CD8-positive, alpha-beta memory T cell (primary cell): ENCODE measurements around the gene LRRC2. TPM values are rescaled to one million over a fixed set of nuclear protein-coding genes. Genes with fewer than 3 reads are reported as not detected.
"Not testable (repeated sequence)": the region's sequence is repeated elsewhere in the genome, so short reads cannot be mapped to it uniquely, and the experiment has no call there.

Source experiments
- CTCF ChIA-PET: fragments of 350-600 bp; sonication (Branson Sonifier 250); formaldehyde crosslinking; loops from one replicate; lab custom pipeline; 2021; ENCODE audit warnings: antibody characterized with exemption; lab: Charles Lee
- POLR2A ChIA-PET: fragments of 350-600 bp; sonication (Branson Sonifier 250); formaldehyde crosslinking; loops from one replicate; lab custom pipeline; 2021; ENCODE audit warnings: antibody characterized with exemption; lab: Charles Lee
- DNase-seq, 5 donors: peaks; one replicate each; pipeline versions ENCODE4 v3.0.0 to v3.0.0-alpha.2; 2020 to 2022; ENCODE audit warnings: mixed read lengths in 1 of 5
- H3K27ac ChIP-seq: one replicate; pipeline ENCODE4 v1.7.0; 2013; ENCODE audit warnings: low read depth, mild to moderate bottlenecking, low read length, moderate library complexity
- H3K27me3 ChIP-seq: 2 replicates; pipeline ENCODE4 v1.7.0; 2013; ENCODE audit warnings: low read length, mild to moderate bottlenecking; ENCODE audit not compliant: insufficient read depth, poor library complexity, severe bottlenecking
- H3K36me3 ChIP-seq: 2 replicates; pipeline ENCODE4 v1.7.0; 2013; ENCODE audit warnings: mild to moderate bottlenecking, low read length, moderate library complexity; ENCODE audit not compliant: insufficient read depth
- H3K4me1 ChIP-seq: 2 replicates; pipeline ENCODE4 v1.7.0; 2013; ENCODE audit warnings: mild to moderate bottlenecking, low read length, moderate library complexity; ENCODE audit not compliant: insufficient read depth
- H3K4me3 ChIP-seq: 2 replicates; pipeline ENCODE4 v1.7.0; 2013; ENCODE audit warnings: mild to moderate bottlenecking, low read length
- H3K9me3 ChIP-seq: 2 replicates; pipeline ENCODE4 v1.7.0; 2013; ENCODE audit warnings: mild to moderate bottlenecking, low read length
- H3K27ac Mint-ChIP-seq, 8 donors: one replicate each; pipeline ENCODE4 v1.8.0; 2020 to 2021; ENCODE audit warnings: mixed read lengths in 8 of 8, mild to moderate bottlenecking in 6 of 8, inconsistent platforms in 3 of 8, moderate library complexity in 3 of 8
- H3K27me3 Mint-ChIP-seq, 2 donors: one replicate each; pipeline ENCODE4 v1.8.0; 2020 to 2021; ENCODE audit warnings: mixed read lengths in 2 of 2, mild to moderate bottlenecking in 1 of 2, moderate library complexity in 1 of 2
- H3K36me3 Mint-ChIP-seq, 3 donors: one replicate each; pipeline ENCODE4 v1.8.0; 2020 to 2021; ENCODE audit warnings: mixed read lengths in 3 of 3, inconsistent platforms in 1 of 3, mild to moderate bottlenecking in 1 of 3
- H3K4me1 Mint-ChIP-seq, 3 donors: one replicate each; pipeline ENCODE4 v1.8.0; 2020 to 2021; ENCODE audit warnings: mixed read lengths in 3 of 3, inconsistent platforms in 1 of 3, mild to moderate bottlenecking in 1 of 3
- H3K4me3 Mint-ChIP-seq, 7 donors: one replicate each; pipeline ENCODE4 v1.8.0; 2020 to 2021; ENCODE audit warnings: mixed read lengths in 7 of 7, mild to moderate bottlenecking in 6 of 7, moderate library complexity in 4 of 7, inconsistent platforms in 2 of 7
- H3K9me3 Mint-ChIP-seq, 5 donors: one replicate each; pipeline ENCODE4 v1.8.0; 2020 to 2022; ENCODE audit warnings: mixed read lengths in 5 of 5, mild to moderate bottlenecking in 3 of 5, moderate library complexity in 2 of 5, inconsistent platforms in 1 of 5
- polyA plus RNA-seq: library from polyadenylated mRNA; unstranded; fragments of 300-500 nt; fragmentation: Illumina TruSeq; gene quantifications from one replicate; pipeline ENCODE4 v1.2.3, GENCODE V29; 2021
- total RNA-seq, 2 experiments: library from RNA; stranded (reverse); gene quantifications; one replicate each; pipeline ENCODE4 v1.2.3, GENCODE V29; 2021

The LRRC2 gene
- total and polyA plus RNA-seq, 3 experiments from 2014 or later = 0.04 TPM; not detected in 1

GRCh38 chr3:46535746-46536145 lies 30.4 kb downstream of the LRRC2 start:
- H3K4me3 ChIP-seq = no peak overlapping the region
- no peak for DNase-seq
- Mint-ChIP-seq H3K36me3 (peaks cover 0 to 2% (median 0%) of the 10 kb centered on the region in 3 donors), H3K9me3 (peaks cover 0 to 2% (median 2%) of the 10 kb centered on the region in 5 donors), H3K27ac (peak overlapping the region in 1 of 8 donors; percentile 65), H3K27me3 (peaks cover 0 to 4% of the 10 kb centered on the region in 2 donors), H3K4me3 (no peak overlapping the region), H3K4me1 (peaks cover 39 to 63% (median 60%) of the 10 kb centered on the region in 3 donors)
- H3K27me3 ChIP-seq = no peaks in the 10 kb centered on the region
- no peaks in the 10 kb centered on the region for H3K9me3 ChIP-seq
- CTCF ChIA-PET = interaction anchor here (1.1 to 4.9 kb wide), 2 partner anchors 23 to 46 kb away, joined by 4 to 69 read pairs; no protein-coding TSS in a partner anchor
- POLR2A ChIA-PET = no interaction called here
- no peak overlapping the region for H3K27ac ChIP-seq
- no peaks in the 10 kb centered on the region for H3K36me3 ChIP-seq
- peaks cover 36% of the 10 kb centered on the region for H3K4me1 ChIP-seq

- Mint-ChIP-seq H3K4me3 (no peak overlapping the region), H3K27ac (peak overlapping the region in 2 of 8 donors; percentile 21 to 52), H3K27me3 (peaks cover 0 to 4% of the 10 kb centered on the region in 2 donors), H3K9me3 (peaks cover 0 to 2% (median 2%) of the 10 kb centered on the region in 5 donors), H3K4me1 (peaks cover 18 to 38% (median 34%) of the 10 kb centered on the region in 3 donors), H3K36me3 (peaks cover 0 to 2% (median 0%) of the 10 kb centered on the region in 3 donors)
- Histone ChIP-seq H3K27me3 (no peaks in the 10 kb centered on the region), H3K4me1 (peaks cover 9% of the 10 kb centered on the region), H3K4me3 (no peak overlapping the region), H3K27ac (no peak overlapping the region), H3K9me3 (no peaks in the 10 kb centered on the region), H3K36me3 (no peaks in the 10 kb centered on the region)
- CTCF ChIA-PET = no interaction called here
- POLR2A ChIA-PET = interaction anchor here (0.6 kb wide), 1 partner anchor 9 kb away, joined by 5 read pairs; no protein-coding TSS in a partner anchor
- DNase-seq = no peak
These were observed 33.0 kb downstream of the LRRC2 start for GRCh38 chr3:46533091-46533490.

- no peaks in the 10 kb centered on the region for H3K27me3 Mint-ChIP-seq
- CTCF ChIA-PET = no interaction called here
- DNase-seq = no peak
- Histone ChIP-seq H3K36me3 (no peaks in the 10 kb centered on the region), H3K27ac (no peak overlapping the region), H3K27me3 (no peaks in the 10 kb centered on the region), H3K9me3 (no peaks in the 10 kb centered on the region), H3K4me1 (no peaks in the 10 kb centered on the region), H3K4me3 (no peak overlapping the region)
- POLR2A ChIA-PET = interaction anchor here (1.9 kb wide), 1 partner anchor 11 kb away, joined by 7 read pairs; no protein-coding TSS in a partner anchor
- no peaks in the 10 kb centered on the region for H3K36me3 Mint-ChIP-seq
- H3K4me1 Mint-ChIP-seq = no peaks in the 10 kb centered on the region
- H3K4me3 Mint-ChIP-seq = no peak overlapping the region
- no peaks in the 10 kb centered on the region for H3K9me3 Mint-ChIP-seq
- H3K27ac Mint-ChIP-seq = no peak overlapping the region
These were observed 38.9 kb downstream of the LRRC2 start for GRCh38 chr3:46527239-46527638.

- Histone ChIP-seq H3K36me3 (no peaks in the 10 kb centered on the region), H3K4me3 (no peak overlapping the region), H3K4me1 (no peaks in the 10 kb centered on the region), H3K9me3 (no peaks in the 10 kb centered on the region), H3K27ac (no peak overlapping the region), H3K27me3 (no peaks in the 10 kb centered on the region)
- POLR2A ChIA-PET = interaction anchor here (0.6 kb wide), 1 partner anchor 223 kb away, joined by 6 read pairs; no protein-coding TSS in a partner anchor
- no peaks in the 10 kb centered on the region for H3K36me3 Mint-ChIP-seq
- no peak overlapping the region for H3K27ac Mint-ChIP-seq
- H3K9me3 Mint-ChIP-seq = no peaks in the 10 kb centered on the region
- no peaks in the 10 kb centered on the region for H3K27me3 Mint-ChIP-seq
- no peaks in the 10 kb centered on the region for H3K4me1 Mint-ChIP-seq
- no peak for DNase-seq
- H3K4me3 Mint-ChIP-seq = no peak overlapping the region
- CTCF ChIA-PET = interaction anchor here (1.4 to 1.6 kb wide), 2 partner anchors 11 to 36 kb away, joined by 3 to 5 read pairs; no protein-coding TSS in a partner anchor
These were observed 41.3 kb downstream of the LRRC2 start for GRCh38 chr3:46524832-46525231.

GRCh38 chr3:46524008-46524407 lies 42.1 kb downstream of the LRRC2 start:
- H3K27ac ChIP-seq = no peak overlapping the region
- no peaks in the 10 kb centered on the region for H3K36me3 ChIP-seq
- H3K27me3 ChIP-seq = no peaks in the 10 kb centered on the region
- Mint-ChIP-seq H3K27me3 (no peaks in the 10 kb centered on the region), H3K9me3 (no peaks in the 10 kb centered on the region), H3K4me3 (no peak overlapping the region), H3K4me1 (no peaks in the 10 kb centered on the region), H3K27ac (no peak overlapping the region), H3K36me3 (no peaks in the 10 kb centered on the region)
- DNase-seq = no peak
- no peaks in the 10 kb centered on the region for H3K4me1 ChIP-seq
- POLR2A ChIA-PET = no interaction called here
- CTCF ChIA-PET = no interaction called here
- H3K4me3 ChIP-seq = no peak overlapping the region
- no peaks in the 10 kb centered on the region for H3K9me3 ChIP-seq

GRCh38 chr3:46523556-46523955 lies 42.5 kb downstream of the LRRC2 start:
- no peak for DNase-seq
- Histone ChIP-seq H3K9me3 (no peaks in the 10 kb centered on the region), H3K27me3 (no peaks in the 10 kb centered on the region), H3K27ac (no peak overlapping the region), H3K4me3 (no peak overlapping the region), H3K4me1 (no peaks in the 10 kb centered on the region), H3K36me3 (no peaks in the 10 kb centered on the region)
- Mint-ChIP-seq H3K27me3 (no peaks in the 10 kb centered on the region), H3K4me3 (no peak overlapping the region), H3K9me3 (no peaks in the 10 kb centered on the region), H3K4me1 (no peaks in the 10 kb centered on the region), H3K36me3 (no peaks in the 10 kb centered on the region), H3K27ac (peak overlapping the region in 1 of 8 donors; percentile 14)
- POLR2A ChIA-PET = no interaction called here
- CTCF ChIA-PET = no interaction called here

GRCh38 chr3:46522201-46522600 lies 43.9 kb downstream of the LRRC2 start:
- H3K4me3 ChIP-seq, H3K9me3 ChIP-seq, H3K4me3 Mint-ChIP-seq, H3K36me3 ChIP-seq, POLR2A ChIA-PET, H3K27me3 ChIP-seq, H3K9me3 Mint-ChIP-seq, H3K27ac Mint-ChIP-seq, H3K36me3 Mint-ChIP-seq, H3K4me1 Mint-ChIP-seq, H3K4me1 ChIP-seq, H3K27me3 Mint-ChIP-seq, DNase-seq, CTCF ChIA-PET, H3K27ac ChIP-seq: not testable (repeated sequence)

GRCh38 chr3:46521096-46521495 lies 45.0 kb downstream of the LRRC2 start:
- ChIA-PET POLR2A (no interaction called here), CTCF (no interaction called here)
- no peaks in the 10 kb centered on the region for H3K36me3 ChIP-seq
- no peak overlapping the region for H3K4me3 ChIP-seq
- no peak overlapping the region for H3K27ac Mint-ChIP-seq
- no peaks in the 10 kb centered on the region for H3K4me1 ChIP-seq
- no peaks in the 10 kb centered on the region for H3K27me3 Mint-ChIP-seq
- DNase-seq = no peak
- peaks cover 4 to 16% (median 4%) of the 10 kb centered on the region in 3 donors for H3K4me1 Mint-ChIP-seq
- no peak overlapping the region for H3K27ac ChIP-seq
- no peaks in the 10 kb centered on the region for H3K36me3 Mint-ChIP-seq
- H3K9me3 Mint-ChIP-seq = no peaks in the 10 kb centered on the region
- H3K9me3 ChIP-seq = no peaks in the 10 kb centered on the region
- no peaks in the 10 kb centered on the region for H3K27me3 ChIP-seq
- H3K4me3 Mint-ChIP-seq = no peak overlapping the region
